Transverse colon (tissue), 4 donors: ENCODE results near the gene PRG3.

Source experiments
- EP300 ChIP-seq: sonication (generic); formaldehyde crosslinking; IDR thresholded peaks from one replicate; pipeline ENCODE4 v1.6.1; 2017; ENCODE audit warnings: antibody characterized with exemption, low read depth
- POLR2A ChIP-seq: fragments of 450-650 bp; IDR thresholded peaks from one replicate; pipeline ENCODE4 v1.6.1; 2016; ENCODE audit warnings: antibody characterized with exemption, mild to moderate bottlenecking, moderate library complexity
- POLR2AphosphoS5 ChIP-seq, 3 donors: sonication (generic); formaldehyde crosslinking; IDR thresholded peaks; one replicate each; pipeline ENCODE4 v1.6.1; 2016; ENCODE audit warnings: antibody characterized with exemption in 3 of 3
- TF ChIP-seq, protein P1 (sequence below), 5 experiments: fragments of 200-600 bp in 3 of 5; fragments of 450-650 bp in 2 of 5; sonication (generic) in 3 of 5; IDR thresholded peaks; 1 replicate in 2 of 5; 2 replicates in 3 of 5; pipeline ENCODE4 v1.5.1; 2016 to 2017; ENCODE audit warnings: antibody characterized with exemption in 5 of 5, inconsistent platforms in 3 of 5, mild to moderate bottlenecking in 2 of 5, moderate library complexity in 1 of 5

GRCh38 chr11:57396744-57397143 lies 15.8 kb upstream of the PRG3 start:
- TF ChIP-seq, protein P1, sequence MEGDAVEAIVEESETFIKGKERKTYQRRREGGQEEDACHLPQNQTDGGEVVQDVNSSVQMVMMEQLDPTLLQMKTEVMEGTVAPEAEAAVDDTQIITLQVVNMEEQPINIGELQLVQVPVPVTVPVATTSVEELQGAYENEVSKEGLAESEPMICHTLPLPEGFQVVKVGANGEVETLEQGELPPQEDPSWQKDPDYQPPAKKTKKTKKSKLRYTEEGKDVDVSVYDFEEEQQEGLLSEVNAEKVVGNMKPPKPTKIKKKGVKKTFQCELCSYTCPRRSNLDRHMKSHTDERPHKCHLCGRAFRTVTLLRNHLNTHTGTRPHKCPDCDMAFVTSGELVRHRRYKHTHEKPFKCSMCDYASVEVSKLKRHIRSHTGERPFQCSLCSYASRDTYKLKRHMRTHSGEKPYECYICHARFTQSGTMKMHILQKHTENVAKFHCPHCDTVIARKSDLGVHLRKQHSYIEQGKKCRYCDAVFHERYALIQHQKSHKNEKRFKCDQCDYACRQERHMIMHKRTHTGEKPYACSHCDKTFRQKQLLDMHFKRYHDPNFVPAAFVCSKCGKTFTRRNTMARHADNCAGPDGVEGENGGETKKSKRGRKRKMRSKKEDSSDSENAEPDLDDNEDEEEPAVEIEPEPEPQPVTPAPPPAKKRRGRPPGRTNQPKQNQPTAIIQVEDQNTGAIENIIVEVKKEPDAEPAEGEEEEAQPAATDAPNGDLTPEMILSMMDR (IDR thresholded peaks at IDR 0.05), result no peak
- TF ChIP-seq POLR2A, result no peak
- TF ChIP-seq POLR2AphosphoS5 (IDR thresholded peaks at IDR 0.05), result no peak
- no peak for TF ChIP-seq EP300
